ENCODE data around the gene RAB40C. TPM values are rescaled to one million over a fixed set of nuclear protein-coding genes. Genes with fewer than 3 reads are reported as not detected.

The RAB40C gene
- total RNA-seq, 1 donor from 2014 or later: 6.0 TPM

- no peak overlapping the region for H3K4me3 Mint-ChIP-seq
These were observed 43.6 kb downstream of the RAB40C start for GRCh38 chr16:633336-634050.

GRCh38 chr16:634051-634670 is 44.3 kb downstream of the RAB40C start:
- H3K27ac Mint-ChIP-seq: no peak overlapping the region
- no peaks in the 10 kb centered on the region for H3K36me3 ChIP-seq
- H3K36me3 Mint-ChIP-seq: peaks cover 3% of the 10 kb centered on the region
- peaks cover 12% of the 10 kb centered on the region for H3K79me2 ChIP-seq (ENCODE audit: low read depth)
- peaks cover 34% of the 10 kb centered on the region for H3K4me1 ChIP-seq
- no peak overlapping the region for H2AFZ ChIP-seq (replicated peaks)
- peaks cover 3% of the 10 kb centered on the region for H3K9me3 Mint-ChIP-seq
- no peak overlapping the region for H3K4me2 ChIP-seq
- TF ChIP-seq CTCF (IDR thresholded peaks at IDR 0.05): no peak
- TF ChIP-seq EZH2 (IDR thresholded peaks at IDR 0.05): no peak
- no peak for TF ChIP-seq EZH2phosphoT487 (IDR thresholded peaks at IDR 0.05)
- no peak overlapping the region for H3K4me3 ChIP-seq
- H3K27me3 Mint-ChIP-seq (ENCODE audit: insufficient read depth, low read depth): peaks cover 11% of the 10 kb centered on the region
- H3K27me3 ChIP-seq: no peaks in the 10 kb centered on the region
- H3K9ac ChIP-seq: no peak overlapping the region
- peaks cover 31% of the 10 kb centered on the region for H3F3A ChIP-seq (ENCODE audit: low read depth)
- no peaks in the 10 kb centered on the region for H3K9me3 ChIP-seq (ENCODE audit: low read depth)
- H3K4me1 Mint-ChIP-seq: peaks cover 26% of the 10 kb centered on the region
- H4K20me1 ChIP-seq (ENCODE audit: low read depth): peaks cover 37% of the 10 kb centered on the region
- peak overlapping the region; percentile 74 for H3K4me3 Mint-ChIP-seq
- H3K27ac ChIP-seq: no peak overlapping the region
- DNase-seq (ENCODE audit: low spot score): no peak

More at GRCh38 chr16:633336-634050, 43.6 kb downstream of the RAB40C start:
- DNase-seq (ENCODE audit: low spot score): no peak
- Histone ChIP-seq H4K20me1 (ENCODE audit: low read depth) (peaks cover 43% of the 10 kb centered on the region), H3K27me3 (no peaks in the 10 kb centered on the region), H3K9me3 (ENCODE audit: low read depth) (no peaks in the 10 kb centered on the region), H3K9ac (no peak overlapping the region), H3K27ac (no peak overlapping the region), H2AFZ (replicated peaks) (no peak overlapping the region), H3K4me2 (no peak overlapping the region), H3K79me2 (ENCODE audit: low read depth) (peaks cover 12% of the 10 kb centered on the region), H3K36me3 (no peaks in the 10 kb centered on the region), H3K4me3 (no peak overlapping the region), H3F3A (ENCODE audit: low read depth) (peaks cover 36% of the 10 kb centered on the region), H3K4me1 (peaks cover 36% of the 10 kb centered on the region)
- H3K9me3 Mint-ChIP-seq: peaks cover 3% of the 10 kb centered on the region
- H3K4me1 Mint-ChIP-seq: peaks cover 29% of the 10 kb centered on the region
- peaks cover 3% of the 10 kb centered on the region for H3K36me3 Mint-ChIP-seq
- H3K27ac Mint-ChIP-seq: no peak overlapping the region
- H3K27me3 Mint-ChIP-seq (ENCODE audit: insufficient read depth, low read depth): peaks cover 13% of the 10 kb centered on the region
- no peak for TF ChIP-seq CTCF (IDR thresholded peaks at IDR 0.05)

- H3K4me2 ChIP-seq: peak overlapping the region; percentile 83
- Mint-ChIP-seq H3K9me3 (peaks cover 3% of the 10 kb centered on the region), H3K27ac (no peak overlapping the region), H3K27me3 (ENCODE audit: insufficient read depth, low read depth) (peaks cover 13% of the 10 kb centered on the region), H3K4me3 (peak overlapping the region; percentile 74), H3K4me1 (peaks cover 26% of the 10 kb centered on the region), H3K36me3 (peaks cover 3% of the 10 kb centered on the region)
- no peaks in the 10 kb centered on the region for H3K9me3 ChIP-seq (ENCODE audit: low read depth)
- TF ChIP-seq EZH2 (IDR thresholded peaks at IDR 0.05) (no peak), EZH2phosphoT487 (IDR thresholded peaks at IDR 0.05) (no peak), CTCF (IDR thresholded peaks at IDR 0.05) (no peak)
- peaks cover 27% of the 10 kb centered on the region for H3K4me1 ChIP-seq
- no peaks in the 10 kb centered on the region for H3K27me3 ChIP-seq
- peaks cover 29% of the 10 kb centered on the region for H4K20me1 ChIP-seq (ENCODE audit: low read depth)
- H3K9ac ChIP-seq: no peak overlapping the region
- H2AFZ ChIP-seq (replicated peaks): no peak overlapping the region
- H3F3A ChIP-seq (ENCODE audit: low read depth): peaks cover 30% of the 10 kb centered on the region
- no peak overlapping the region for H3K27ac ChIP-seq
- H3K79me2 ChIP-seq (ENCODE audit: low read depth): peaks cover 12% of the 10 kb centered on the region
- H3K36me3 ChIP-seq: no peaks in the 10 kb centered on the region
- no peak for DNase-seq (ENCODE audit: low spot score)
- peak overlapping the region; percentile 79 for H3K4me3 ChIP-seq
These were observed 45.1 kb downstream of the RAB40C start for GRCh38 chr16:634996-635395.

Measured in neural progenitor cell (in vitro differentiated cells).